ENCODE data around the gene NTN1. TPM values are rescaled to one million over a fixed set of nuclear protein-coding genes. Genes with fewer than 3 reads are reported as not detected.

The NTN1 gene
- total RNA-seq, 2 donors from 2014 or later = 17.0 to 40.4 TPM

DNA sequence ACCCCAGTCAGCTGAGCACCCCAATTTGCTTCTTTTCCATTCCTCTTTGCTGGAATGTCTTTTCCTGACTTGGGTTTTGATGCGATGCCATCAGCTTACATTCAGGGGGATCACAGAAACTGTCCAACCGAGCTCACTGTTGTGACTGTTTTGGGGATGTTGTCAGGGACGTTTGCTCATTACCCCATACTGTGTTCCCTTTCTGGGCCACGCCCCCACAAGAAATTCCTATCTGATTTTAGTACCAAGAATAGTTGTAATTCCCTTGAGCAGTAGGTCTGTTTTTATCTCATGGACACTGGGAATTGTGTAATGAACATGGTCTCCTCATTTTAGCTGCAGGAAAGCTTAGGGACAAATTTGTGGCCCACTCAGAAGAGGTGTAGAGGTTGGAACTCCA lies 2.6 kb upstream of the NTN1 start:
- TF ChIP-seq, protein P1, sequence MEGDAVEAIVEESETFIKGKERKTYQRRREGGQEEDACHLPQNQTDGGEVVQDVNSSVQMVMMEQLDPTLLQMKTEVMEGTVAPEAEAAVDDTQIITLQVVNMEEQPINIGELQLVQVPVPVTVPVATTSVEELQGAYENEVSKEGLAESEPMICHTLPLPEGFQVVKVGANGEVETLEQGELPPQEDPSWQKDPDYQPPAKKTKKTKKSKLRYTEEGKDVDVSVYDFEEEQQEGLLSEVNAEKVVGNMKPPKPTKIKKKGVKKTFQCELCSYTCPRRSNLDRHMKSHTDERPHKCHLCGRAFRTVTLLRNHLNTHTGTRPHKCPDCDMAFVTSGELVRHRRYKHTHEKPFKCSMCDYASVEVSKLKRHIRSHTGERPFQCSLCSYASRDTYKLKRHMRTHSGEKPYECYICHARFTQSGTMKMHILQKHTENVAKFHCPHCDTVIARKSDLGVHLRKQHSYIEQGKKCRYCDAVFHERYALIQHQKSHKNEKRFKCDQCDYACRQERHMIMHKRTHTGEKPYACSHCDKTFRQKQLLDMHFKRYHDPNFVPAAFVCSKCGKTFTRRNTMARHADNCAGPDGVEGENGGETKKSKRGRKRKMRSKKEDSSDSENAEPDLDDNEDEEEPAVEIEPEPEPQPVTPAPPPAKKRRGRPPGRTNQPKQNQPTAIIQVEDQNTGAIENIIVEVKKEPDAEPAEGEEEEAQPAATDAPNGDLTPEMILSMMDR (conservative IDR thresholded peaks at IDR 0.05) = no peak
- H3K9ac ChIP-seq (ENCODE audit: extremely low read depth, low read length, poor library complexity, severe bottlenecking) = no peak overlapping the region
- Mint-ChIP-seq H3K9me3 (no peaks in the 10 kb centered on the region), H3K36me3 (ENCODE audit: low read depth) (no peaks in the 10 kb centered on the region), H3K4me1 (peaks cover 10% of the 10 kb centered on the region), H3K4me3 (no peak overlapping the region), H3K27me3 (ENCODE audit: insufficient read depth) (peaks cover 42% of the 10 kb centered on the region), H3K27ac (no peak overlapping the region)
- H3K27ac ChIP-seq (ENCODE audit: low read depth, low read length) = no peak overlapping the region
- peaks cover 38% of the 10 kb centered on the region for H3K27me3 ChIP-seq (ENCODE audit: control insufficient read depth, insufficient read depth, low read length, poor library complexity, severe bottlenecking)
- no peak overlapping the region for H3K4me3 ChIP-seq (ENCODE audit: low read length)
- DNase-seq = peak; percentile 49
- no peaks in the 10 kb centered on the region for H3K36me3 ChIP-seq (ENCODE audit: control insufficient read depth, insufficient read depth, low read length)
- H3K4me1 ChIP-seq (ENCODE audit: control insufficient read depth, insufficient read depth, low read length) = peaks cover 4% of the 10 kb centered on the region
- H3K9me3 ChIP-seq (ENCODE audit: control insufficient read depth, low read length) = no peaks in the 10 kb centered on the region
- WGBS, 2 experiments (ENCODE audit: insufficient coverage in 1 of 2, insufficient read length in 1 of 2) = 73 to 80% methylated on average over 2 to 3 of the region's 4 CpGs

DNA sequence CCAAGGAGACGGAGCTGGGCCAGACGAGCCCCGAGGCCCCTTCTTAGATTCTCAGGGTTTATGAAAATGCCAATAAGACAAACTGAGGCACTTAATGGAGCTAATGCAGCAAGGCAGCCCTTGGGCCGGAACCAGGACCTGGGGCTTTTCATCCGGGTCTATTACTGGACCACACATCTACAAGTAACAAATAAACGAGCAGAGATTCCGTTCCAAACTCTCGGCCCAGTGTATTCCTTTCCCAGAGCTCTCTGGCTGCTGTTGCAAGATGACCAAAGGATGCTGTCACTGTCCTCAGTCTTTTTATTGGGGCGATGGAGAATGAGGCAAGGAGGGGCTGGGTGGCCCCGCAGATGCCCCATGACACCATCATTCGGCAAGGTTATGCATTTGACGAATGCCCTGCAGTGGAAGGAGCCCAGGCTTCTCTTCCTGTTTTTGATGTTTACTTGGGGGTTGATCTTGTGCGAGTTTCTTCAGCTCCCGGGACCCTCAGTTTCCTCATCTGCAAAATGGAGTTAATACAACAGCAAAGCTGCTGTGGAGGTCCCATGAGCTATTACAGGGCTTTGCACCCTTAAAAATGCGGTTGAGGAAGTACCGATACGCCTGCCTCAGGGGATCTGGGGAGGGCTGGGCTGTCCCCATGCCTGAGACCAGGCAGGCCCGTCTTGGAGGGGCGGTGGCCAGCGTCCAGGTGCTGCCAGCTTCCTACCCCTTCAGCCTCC lies 1.1 kb upstream of the NTN1 start:
- H3K4me1 ChIP-seq (ENCODE audit: control insufficient read depth, insufficient read depth, low read length) = peaks cover 4% of the 10 kb centered on the region
- Mint-ChIP-seq H3K27ac (no peak overlapping the region), H3K36me3 (ENCODE audit: low read depth) (no peaks in the 10 kb centered on the region), H3K4me3 (peak overlapping the region; percentile 76), H3K4me1 (peaks cover 24% of the 10 kb centered on the region), H3K27me3 (ENCODE audit: insufficient read depth) (peaks cover 52% of the 10 kb centered on the region), H3K9me3 (no peaks in the 10 kb centered on the region)
- H3K27ac ChIP-seq (ENCODE audit: low read depth, low read length) = no peak overlapping the region
- no peak overlapping the region for H3K9ac ChIP-seq (ENCODE audit: extremely low read depth, low read length, poor library complexity, severe bottlenecking)
- TF ChIP-seq, protein P1 (conservative IDR thresholded peaks at IDR 0.05) = no peak
- peaks cover 7% of the 10 kb centered on the region for H3K36me3 ChIP-seq (ENCODE audit: control insufficient read depth, insufficient read depth, low read length)
- DNase-seq = peak; percentile 69
- H3K4me3 ChIP-seq (ENCODE audit: low read length) = peak overlapping the region; percentile 74
- peaks cover 54% of the 10 kb centered on the region for H3K27me3 ChIP-seq (ENCODE audit: control insufficient read depth, insufficient read depth, low read length, poor library complexity, severe bottlenecking)
- 67 to 70% methylated on average over 11 to 20 of the region's 20 CpGs for WGBS, 2 experiments (ENCODE audit: insufficient coverage in 1 of 2, insufficient read length in 1 of 2)
- no peaks in the 10 kb centered on the region for H3K9me3 ChIP-seq (ENCODE audit: control insufficient read depth, low read length)

DNA sequence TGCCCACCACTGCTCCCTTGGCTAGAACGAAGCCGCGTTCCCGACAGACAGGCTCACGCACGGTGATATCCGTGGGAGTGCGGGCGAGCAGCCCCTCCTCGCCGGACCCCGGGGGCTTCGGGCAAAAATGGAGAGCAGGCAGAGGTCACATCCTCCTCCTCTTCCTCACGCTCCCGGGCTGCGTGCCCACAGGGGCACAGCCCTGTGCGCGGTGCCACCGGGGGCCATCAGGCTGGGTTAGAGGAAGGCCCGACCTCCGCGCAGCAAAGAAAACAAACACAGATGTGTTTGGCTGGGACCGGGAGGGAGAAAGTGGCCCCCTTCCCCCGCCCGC lies 519 bp upstream of the NTN1 start:
- peaks cover 24% of the 10 kb centered on the region for H3K4me1 Mint-ChIP-seq
- Histone ChIP-seq H3K9me3 (ENCODE audit: control insufficient read depth, low read length) (no peaks in the 10 kb centered on the region), H3K4me1 (ENCODE audit: control insufficient read depth, insufficient read depth, low read length) (peaks cover 4% of the 10 kb centered on the region), H3K4me3 (ENCODE audit: low read length) (peak overlapping the region; percentile 74), H3K9ac (ENCODE audit: extremely low read depth, low read length, poor library complexity, severe bottlenecking) (no peak overlapping the region), H3K27me3 (ENCODE audit: control insufficient read depth, insufficient read depth, low read length, poor library complexity, severe bottlenecking) (peaks cover 59% of the 10 kb centered on the region), H3K27ac (ENCODE audit: low read depth, low read length) (no peak overlapping the region), H3K36me3 (ENCODE audit: control insufficient read depth, insufficient read depth, low read length) (peaks cover 7% of the 10 kb centered on the region)
- H3K27me3 Mint-ChIP-seq (ENCODE audit: insufficient read depth) = peaks cover 55% of the 10 kb centered on the region
- 4% methylated on average over 25 of the region's 25 CpGs; no CpG with 5 or more reads in 1 of the 2 experiments for WGBS, 2 experiments (ENCODE audit: insufficient coverage in 1 of 2, insufficient read length in 1 of 2)
- TF ChIP-seq, protein P1 (conservative IDR thresholded peaks at IDR 0.05) = no peak
- H3K4me3 Mint-ChIP-seq = peak overlapping the region; percentile 76
- DNase-seq = no peak
- no peak overlapping the region for H3K27ac Mint-ChIP-seq
- H3K36me3 Mint-ChIP-seq (ENCODE audit: low read depth) = no peaks in the 10 kb centered on the region
- H3K9me3 Mint-ChIP-seq = no peaks in the 10 kb centered on the region
